NOMO-1 treated with DMSO at 0.1 percent for 48 hours (cell line): ENCODE results near the gene ITGB6.
"Not testable (repeated sequence)": the region's sequence is repeated elsewhere in the genome, so short reads cannot be mapped to it uniquely, and the experiment has no call there.

ENCODE experiments used
- DNase-seq: peaks from one replicate; lab custom pipeline; 2025; ENCODE audit not compliant: unreplicated experiment; lab: John Stamatoyannopoulos, UW

ITGB6 gene

GRCh38 chr2:160194351-160194750 is 5.7 kb downstream of the ITGB6 start:
- no peak for DNase-seq

GRCh38 chr2:160181146-160181836 is 18.8 kb downstream of the ITGB6 start:
- not testable (repeated sequence) for DNase-seq

- not testable (repeated sequence) for DNase-seq
These were observed 19.4 kb downstream of the ITGB6 start for GRCh38 chr2:160180690-160181089.

GRCh38 chr2:160180172-160180571 is 19.9 kb downstream of the ITGB6 start:
- DNase-seq: no peak

GRCh38 chr2:160175169-160176134 is 24.6 kb downstream of the ITGB6 start:
- DNase-seq: no peak

GRCh38 chr2:160174322-160174721 is 25.8 kb downstream of the ITGB6 start:
- DNase-seq: no peak

- no peak for DNase-seq
These were observed 30.1 kb downstream of the ITGB6 start for GRCh38 chr2:160169988-160170387.

- no peak for DNase-seq
These were observed 30.6 kb downstream of the ITGB6 start for GRCh38 chr2:160169471-160169870.

GRCh38 chr2:160168878-160169277 is 31.2 kb downstream of the ITGB6 start:
- DNase-seq: no peak

GRCh38 chr2:160167089-160167740 is 32.9 kb downstream of the ITGB6 start:
- DNase-seq: no peak

GRCh38 chr2:160165996-160166395 is 34.1 kb downstream of the ITGB6 start:
- no peak for DNase-seq

GRCh38 chr2:160165081-160165480 is 35.0 kb downstream of the ITGB6 start:
- no peak for DNase-seq

- no peak for DNase-seq
These were observed 41.9 kb downstream of the ITGB6 start for GRCh38 chr2:160157861-160158829.

- DNase-seq: no peak
These were observed 43.4 kb downstream of the ITGB6 start for GRCh38 chr2:160156665-160157064.

- DNase-seq: no peak
These were observed 44.0 kb downstream of the ITGB6 start for GRCh38 chr2:160156100-160156499.

- not testable (repeated sequence) for DNase-seq
These were observed 51.7 kb downstream of the ITGB6 start for GRCh38 chr2:160148419-160148818.

- DNase-seq: no peak
These were observed 54.6 kb downstream of the ITGB6 start for GRCh38 chr2:160145471-160145870.

- no peak for DNase-seq
These were observed 55.6 kb downstream of the ITGB6 start for GRCh38 chr2:160144280-160144990.

GRCh38 chr2:160142472-160142871 is 57.6 kb downstream of the ITGB6 start:
- no peak for DNase-seq

- no peak for DNase-seq
These were observed 58.2 kb downstream of the ITGB6 start for GRCh38 chr2:160141912-160142311.
